H1 (cell line): Measurements from ENCODE around the gene TLE4. TPM values are rescaled to one million over a fixed set of nuclear protein-coding genes. Genes with fewer than 3 reads are reported as not detected.

ENCODE experiments used
- polyA plus RNA-seq, 7 experiments: library from polyadenylated mRNA; depleted of rRNA in 3 of 7; stranded (reverse) in 5 of 7; unstranded in 2 of 7; fragments of >200 nt in 5 of 7; fragments of 200-250 nt in 2 of 7; gene quantifications; 1 replicate in 5 of 7; 2 replicates in 1 of 7; 4 replicates in 1 of 7; pipeline versions ENCODE4 v1.2.1 to v1.2.3, GENCODE V29; 2011 to 2013; ENCODE audit warnings: missing spikeins in 2 of 7, mixed read lengths in 2 of 7
- total RNA-seq: library from RNA; stranded (reverse); fragmentation: NEBNext Ultra II Directional; extraction: Animal tissue kit (Norgen Biotek cat#: 25700); gene quantifications from 2 replicates; pipeline ENCODE4 v1.2.1, GENCODE V29; 2021
- TF ChIP-seq, protein P1 (sequence below): IDR thresholded peaks from 2 replicates; pipeline ENCODE4 v1.6.1; 2012; ENCODE audit warnings: inconsistent platforms

Gene TLE4
- total and polyA plus RNA-seq, 2 of the 8 experiments (the other 6 are each of a cell fraction or from before 2014, with no cell fraction given) = 32.4 to 36.9 TPM

DNA sequence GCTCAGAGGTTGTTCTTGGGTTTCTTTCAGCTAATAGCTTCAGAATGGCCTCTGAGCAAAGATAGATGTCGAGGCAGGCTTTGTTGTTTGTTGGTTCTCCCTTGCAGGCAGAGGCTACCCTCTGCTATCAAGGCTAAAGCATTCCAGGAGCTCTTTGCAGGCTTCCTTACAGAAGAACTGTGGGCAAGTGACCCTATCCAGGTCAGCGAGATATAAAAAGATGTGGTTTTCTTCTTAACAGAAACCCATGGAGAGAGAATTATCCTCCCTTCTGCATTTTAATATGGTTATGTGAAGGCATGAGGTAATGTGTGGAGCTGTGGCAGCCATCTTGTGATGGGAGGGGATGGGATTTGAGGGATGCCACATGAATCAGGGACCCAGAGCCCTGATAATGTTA, 67.0 kb downstream of the TLE4 start (continued):
- TF ChIP-seq, protein P1, sequence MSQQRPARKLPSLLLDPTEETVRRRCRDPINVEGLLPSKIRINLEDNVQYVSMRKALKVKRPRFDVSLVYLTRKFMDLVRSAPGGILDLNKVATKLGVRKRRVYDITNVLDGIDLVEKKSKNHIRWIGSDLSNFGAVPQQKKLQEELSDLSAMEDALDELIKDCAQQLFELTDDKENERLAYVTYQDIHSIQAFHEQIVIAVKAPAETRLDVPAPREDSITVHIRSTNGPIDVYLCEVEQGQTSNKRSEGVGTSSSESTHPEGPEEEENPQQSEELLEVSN = no peak
